ENCODE data around the gene ENDOV. TPM values are rescaled to one million over a fixed set of nuclear protein-coding genes. Genes with fewer than 3 reads are reported as not detected.

ENDOV gene
- total RNA-seq, 2 experiments from 2014 or later = 10.1 to 12.0 TPM

- no peaks in the 10 kb centered on the region for H3K9me3 Mint-ChIP-seq
- Histone ChIP-seq H3K27me3 (ENCODE audit: control insufficient read depth in 1 of 2, insufficient read depth in 2 of 2, low read length in 2 of 2) (no peaks in the 10 kb centered on the region), H3K9me3 (ENCODE audit: control insufficient read depth in 1 of 2, insufficient read depth in 1 of 2, low read length in 2 of 2) (no peaks in the 10 kb centered on the region), H3K4me3 (ENCODE audit: low read length) (no peak overlapping the region), H3K27ac (ENCODE audit: low read depth in 1 of 2, low read length in 2 of 2) (no peak overlapping the region), H3K4me1 (ENCODE audit: insufficient read depth, low read length) (peaks cover 20% of the 10 kb centered on the region), H3K36me3 (ENCODE audit: insufficient read depth, low read length) (no peaks in the 10 kb centered on the region)
- no peaks in the 10 kb centered on the region for H3K27me3 Mint-ChIP-seq
- ChIA-PET POLR2A (no interaction called here), CTCF (interaction anchor here (0.8 to 3.0 kb wide), 2 partner anchors 542 to 553 kb away, joined by 3 to 15 read pairs; no protein-coding TSS in a partner anchor)
- peaks cover 5% of the 10 kb centered on the region for H3K4me1 Mint-ChIP-seq (ENCODE audit: low read depth)
- intact Hi-C loops (cut with DNase I, micrococcal nuclease) = no loop called here
- no peak for ATAC-seq (ENCODE audit: poor library complexity)
- no peak overlapping the region for H3K4me3 Mint-ChIP-seq
- DNase-seq = no peak
- H3K27ac Mint-ChIP-seq = no peak overlapping the region
- TF ChIP-seq, protein P1, sequence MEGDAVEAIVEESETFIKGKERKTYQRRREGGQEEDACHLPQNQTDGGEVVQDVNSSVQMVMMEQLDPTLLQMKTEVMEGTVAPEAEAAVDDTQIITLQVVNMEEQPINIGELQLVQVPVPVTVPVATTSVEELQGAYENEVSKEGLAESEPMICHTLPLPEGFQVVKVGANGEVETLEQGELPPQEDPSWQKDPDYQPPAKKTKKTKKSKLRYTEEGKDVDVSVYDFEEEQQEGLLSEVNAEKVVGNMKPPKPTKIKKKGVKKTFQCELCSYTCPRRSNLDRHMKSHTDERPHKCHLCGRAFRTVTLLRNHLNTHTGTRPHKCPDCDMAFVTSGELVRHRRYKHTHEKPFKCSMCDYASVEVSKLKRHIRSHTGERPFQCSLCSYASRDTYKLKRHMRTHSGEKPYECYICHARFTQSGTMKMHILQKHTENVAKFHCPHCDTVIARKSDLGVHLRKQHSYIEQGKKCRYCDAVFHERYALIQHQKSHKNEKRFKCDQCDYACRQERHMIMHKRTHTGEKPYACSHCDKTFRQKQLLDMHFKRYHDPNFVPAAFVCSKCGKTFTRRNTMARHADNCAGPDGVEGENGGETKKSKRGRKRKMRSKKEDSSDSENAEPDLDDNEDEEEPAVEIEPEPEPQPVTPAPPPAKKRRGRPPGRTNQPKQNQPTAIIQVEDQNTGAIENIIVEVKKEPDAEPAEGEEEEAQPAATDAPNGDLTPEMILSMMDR (IDR thresholded peaks at IDR 0.05) = no peak
- H3K36me3 Mint-ChIP-seq (ENCODE audit: low read depth) = no peaks in the 10 kb centered on the region
These were observed 13.4 kb downstream of the ENDOV start for GRCh38 chr17:80428363-80428762.

DNA sequence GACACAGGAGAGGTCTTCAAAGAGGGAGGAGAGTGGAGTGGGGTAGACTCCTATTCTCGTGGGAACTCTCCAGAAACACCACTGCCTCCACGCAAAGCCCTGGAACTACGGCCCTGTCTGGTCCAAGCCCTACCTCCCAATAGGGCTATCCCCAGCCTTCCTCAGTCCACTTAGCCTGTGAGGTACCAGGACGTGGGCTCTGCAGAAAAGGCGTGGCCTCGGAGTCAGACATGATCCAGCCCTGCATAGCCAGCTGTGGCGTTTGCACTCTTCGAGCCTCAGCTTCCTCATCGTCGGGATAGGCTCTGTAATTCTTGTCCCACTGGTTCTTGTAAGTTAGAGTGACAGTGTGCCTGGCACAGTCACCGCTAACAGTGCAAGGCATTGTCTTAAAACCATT lies 13.8 kb downstream of the ENDOV start:
- Histone ChIP-seq H3K36me3 (ENCODE audit: insufficient read depth, low read length) (no peaks in the 10 kb centered on the region), H3K27me3 (ENCODE audit: control insufficient read depth in 1 of 2, insufficient read depth in 2 of 2, low read length in 2 of 2) (no peaks in the 10 kb centered on the region), H3K4me1 (ENCODE audit: insufficient read depth, low read length) (peaks cover 20% of the 10 kb centered on the region), H3K4me3 (ENCODE audit: low read length) (no peak overlapping the region), H3K9me3 (ENCODE audit: control insufficient read depth in 1 of 2, insufficient read depth in 1 of 2, low read length in 2 of 2) (no peaks in the 10 kb centered on the region), H3K27ac (ENCODE audit: low read depth in 1 of 2, low read length in 2 of 2) (no peak overlapping the region)
- Mint-ChIP-seq H3K27me3 (no peaks in the 10 kb centered on the region), H3K27ac (no peak overlapping the region), H3K36me3 (ENCODE audit: low read depth) (no peaks in the 10 kb centered on the region), H3K4me1 (ENCODE audit: low read depth) (peaks cover 5% of the 10 kb centered on the region), H3K4me3 (no peak overlapping the region), H3K9me3 (no peaks in the 10 kb centered on the region)
- CTCF ChIA-PET = interaction anchor here (3.0 kb wide), 1 partner anchor 553 kb away, joined by 15 read pairs; no protein-coding TSS in a partner anchor
- no peak for DNase-seq
- intact Hi-C loops (cut with DNase I, micrococcal nuclease) = no loop called here
- POLR2A ChIA-PET = no interaction called here
- no peak for ATAC-seq (ENCODE audit: poor library complexity)
- TF ChIP-seq, protein P1 (IDR thresholded peaks at IDR 0.05) = no peak

GRCh38 chr17:80429356-80430275 lies 14.6 kb downstream of the ENDOV start:
- H3K27me3 ChIP-seq (ENCODE audit: control insufficient read depth in 1 of 2, insufficient read depth in 2 of 2, low read length in 2 of 2) = no peaks in the 10 kb centered on the region
- no peaks in the 10 kb centered on the region for H3K9me3 ChIP-seq (ENCODE audit: control insufficient read depth in 1 of 2, insufficient read depth in 1 of 2, low read length in 2 of 2)
- H3K27ac Mint-ChIP-seq = no peak overlapping the region
- H3K4me1 Mint-ChIP-seq (ENCODE audit: low read depth) = peaks cover 5% of the 10 kb centered on the region
- no peak overlapping the region for H3K4me3 Mint-ChIP-seq
- H3K36me3 Mint-ChIP-seq (ENCODE audit: low read depth) = no peaks in the 10 kb centered on the region
- ATAC-seq (ENCODE audit: poor library complexity) = no peak
- no peaks in the 10 kb centered on the region for H3K36me3 ChIP-seq (ENCODE audit: insufficient read depth, low read length)
- POLR2A ChIA-PET = no interaction called here
- intact Hi-C loops (cut with DNase I, micrococcal nuclease) = no loop called here
- CTCF ChIA-PET = no interaction called here
- peaks cover 12% of the 10 kb centered on the region for H3K4me1 ChIP-seq (ENCODE audit: insufficient read depth, low read length)
- H3K27ac ChIP-seq (ENCODE audit: low read depth in 1 of 2, low read length in 2 of 2) = no peak overlapping the region
- TF ChIP-seq, protein P1 (IDR thresholded peaks at IDR 0.05) = no peak
- no peak for DNase-seq
- H3K27me3 Mint-ChIP-seq = no peaks in the 10 kb centered on the region
- H3K9me3 Mint-ChIP-seq = no peaks in the 10 kb centered on the region
- H3K4me3 ChIP-seq (ENCODE audit: low read length) = no peak overlapping the region

All from CD4-positive, alpha-beta T cell (primary cell).